SK-N-MC (cell line): ENCODE measurements around the gene VPS41.
A peak's percentile ranks its signal among the peaks of the same experiment; 100 is the strongest.

ENCODE experiments used
- DNase-seq: peaks from one replicate; pipeline ENCODE4 v3.0.0-alpha.2; 2011; ENCODE audit warnings: low read depth, low spot score
- H3K27ac ChIP-seq: fragments of 200-600 bp; sonication (generic); 2 replicates; pipeline ENCODE4 v1.5.1; 2016; ENCODE audit warnings: mixed run types
- H3K36me3 ChIP-seq: fragments of 200-600 bp; sonication (generic); 2 replicates; pipeline ENCODE4 v1.6.1; 2017; ENCODE audit warnings: antibody characterized with exemption, low read length, mixed read lengths; ENCODE audit not compliant: insufficient read depth
- H3K4me3 ChIP-seq: fragments of 200-600 bp; sonication (generic); 2 replicates; pipeline ENCODE4 v1.5.1; 2016
- H3K9ac ChIP-seq: fragments of 200-600 bp; sonication (generic); 2 replicates; pipeline ENCODE4 v1.8.0; 2017; ENCODE audit warnings: mixed run types, mixed read lengths; ENCODE audit not compliant: insufficient read length
- H3K9me3 ChIP-seq: fragments of 200-600 bp; sonication (generic); 2 replicates; pipeline ENCODE4 v1.6.1; 2017; ENCODE audit warnings: low read depth, mild to moderate bottlenecking, antibody characterized with exemption, low read length, moderate library complexity, mixed read lengths
- EZH2 ChIP-seq: fragments of 200-600 bp; sonication (generic); IDR thresholded peaks from one replicate; pipeline ENCODE4 v1.6.1; 2017; ENCODE audit warnings: antibody characterized with exemption
- FOXP2 ChIP-seq: optimal IDR thresholded peaks from 2 replicates; pipeline ENCODE3; 2011; ENCODE audit warnings: mild to moderate bottlenecking, moderate library complexity; ENCODE audit not compliant: insufficient read depth; ENCODE audit errors: extremely low read length, control extremely low read depth
- POLR2AphosphoS5 ChIP-seq: IDR thresholded peaks from 2 replicates; pipeline ENCODE4 v1.6.1; 2012; ENCODE audit warnings: mild to moderate bottlenecking, low read depth, low read length, borderline replicate concordance

Gene VPS41

GRCh38 chr7:38938589-38938988, 29.6 kb upstream of the VPS41 start:
- no peak for DNase-seq
- Histone ChIP-seq H3K9ac (no peak overlapping the region), H3K36me3 (no peaks in the 10 kb centered on the region), H3K4me3 (no peak overlapping the region), H3K27ac (no peak overlapping the region), H3K9me3 (no peaks in the 10 kb centered on the region)
- TF ChIP-seq FOXP2 = no peak
- TF ChIP-seq EZH2 = no peak
- no peak for TF ChIP-seq POLR2AphosphoS5

- TF ChIP-seq EZH2 (no peak), FOXP2 (no peak), POLR2AphosphoS5 (no peak)
- DNase-seq = no peak
- no peaks in the 10 kb centered on the region for H3K36me3 ChIP-seq
Observed at GRCh38 chr7:38938001-38938485, 29.1 kb upstream of the VPS41 start.

GRCh38 chr7:38936641-38937040, 27.6 kb upstream of the VPS41 start:
- DNase-seq = no peak
- H3K9ac ChIP-seq = no peak overlapping the region
- TF ChIP-seq POLR2AphosphoS5 = no peak
- TF ChIP-seq FOXP2 = no peak
- TF ChIP-seq EZH2 = no peak
- no peak overlapping the region for H3K27ac ChIP-seq
- no peaks in the 10 kb centered on the region for H3K9me3 ChIP-seq
- H3K36me3 ChIP-seq = no peaks in the 10 kb centered on the region
- H3K4me3 ChIP-seq = no peak overlapping the region

More at GRCh38 chr7:38938001-38938485, 29.1 kb upstream of the VPS41 start:
- Histone ChIP-seq H3K27ac (no peak overlapping the region), H3K9ac (no peak overlapping the region), H3K4me3 (no peak overlapping the region), H3K9me3 (no peaks in the 10 kb centered on the region)

- no peaks in the 10 kb centered on the region for H3K9me3 ChIP-seq
- H3K36me3 ChIP-seq = no peaks in the 10 kb centered on the region
- H3K9ac ChIP-seq = no peak overlapping the region
- TF ChIP-seq EZH2 = no peak
- no peak for TF ChIP-seq POLR2AphosphoS5
- TF ChIP-seq FOXP2 = no peak
- H3K27ac ChIP-seq = no peak overlapping the region
- H3K4me3 ChIP-seq = no peak overlapping the region
- no peak for DNase-seq
Observed at GRCh38 chr7:38934536-38934935, 25.5 kb upstream of the VPS41 start.

- Histone ChIP-seq H3K9ac (no peak overlapping the region), H3K36me3 (no peaks in the 10 kb centered on the region), H3K9me3 (no peaks in the 10 kb centered on the region), H3K27ac (no peak overlapping the region), H3K4me3 (no peak overlapping the region)
- no peak for DNase-seq
- TF ChIP-seq EZH2 (no peak), POLR2AphosphoS5 (no peak), FOXP2 (no peak)
Observed at GRCh38 chr7:38934051-38934450, 25.1 kb upstream of the VPS41 start.

GRCh38 chr7:38932509-38933168, 23.6 kb upstream of the VPS41 start:
- Histone ChIP-seq H3K27ac (no peak overlapping the region), H3K9ac (no peak overlapping the region), H3K4me3 (peak overlapping the region; percentile 9; the same call in 1 of the 2 replicates), H3K36me3 (no peaks in the 10 kb centered on the region), H3K9me3 (no peaks in the 10 kb centered on the region)
- peak; percentile 30 for DNase-seq
- TF ChIP-seq FOXP2 (peak; percentile 96), POLR2AphosphoS5 (no peak)

GRCh38 chr7:38929460-38930171, 20.6 kb upstream of the VPS41 start:
- no peaks in the 10 kb centered on the region for H3K9me3 ChIP-seq
- no peak overlapping the region for H3K9ac ChIP-seq
- TF ChIP-seq POLR2AphosphoS5 = no peak
- peak overlapping the region; percentile 23; the same call in 1 of the 2 replicates for H3K27ac ChIP-seq
- no peak for DNase-seq
- no peaks in the 10 kb centered on the region for H3K36me3 ChIP-seq
- H3K4me3 ChIP-seq = no peak overlapping the region

- no peak for DNase-seq
- no peak overlapping the region for H3K27ac ChIP-seq
- no peaks in the 10 kb centered on the region for H3K9me3 ChIP-seq
- TF ChIP-seq EZH2 = no peak
- no peak for TF ChIP-seq POLR2AphosphoS5
- no peak for TF ChIP-seq FOXP2
- H3K4me3 ChIP-seq = no peak overlapping the region
- H3K36me3 ChIP-seq = no peaks in the 10 kb centered on the region
- no peak overlapping the region for H3K9ac ChIP-seq
Observed at GRCh38 chr7:38928506-38928905, 19.5 kb upstream of the VPS41 start.

- no peak for DNase-seq
- no peak overlapping the region for H3K4me3 ChIP-seq
- H3K27ac ChIP-seq = no peak overlapping the region
- H3K9me3 ChIP-seq = no peaks in the 10 kb centered on the region
- no peak overlapping the region for H3K9ac ChIP-seq
- H3K36me3 ChIP-seq = no peaks in the 10 kb centered on the region
- TF ChIP-seq EZH2 (no peak), FOXP2 (no peak), POLR2AphosphoS5 (no peak)
Observed at GRCh38 chr7:38927751-38928150, 18.8 kb upstream of the VPS41 start.
